Lower lobe of right lung (tissue), 2 donors: ENCODE results near the gene SPATA12. TPM values are rescaled to one million over a fixed set of nuclear protein-coding genes. Genes with fewer than 3 reads are reported as not detected.

Experiments used
- ATAC-seq, 2 donors: fragments of 200-7000 bp; cut with Tn5 transposase; one replicate each; pipeline ENCODE4 v1.9.1; 2020 to 2022; ENCODE audit warnings: mild to moderate bottlenecking in 2 of 2, moderate library complexity in 2 of 2
- DNase-seq: peaks from one replicate; pipeline ENCODE4 v3.0.0-alpha.2; 2020
- H3K27ac ChIP-seq: fragments of 200-600 bp; one replicate; pipeline ENCODE4 v1.8.0; 2022
- H3K27me3 ChIP-seq: fragments of 200-600 bp; one replicate; pipeline ENCODE4 v1.8.0; 2022; ENCODE audit warnings: low read depth
- H3K36me3 ChIP-seq: fragments of 200-600 bp; one replicate; pipeline ENCODE4 v1.8.0; 2022; ENCODE audit warnings: mild to moderate bottlenecking
- H3K4me1 ChIP-seq: fragments of 200-600 bp; one replicate; pipeline ENCODE4 v1.8.0; 2022
- H3K4me3 ChIP-seq: fragments of 200-600 bp; one replicate; pipeline ENCODE4 v1.8.0; 2022; ENCODE audit warnings: mild to moderate bottlenecking
- H3K9me3 ChIP-seq: fragments of 200-600 bp; one replicate; pipeline ENCODE4 v1.8.0; 2022
- intact Hi-C: fragments of 100-400 bp; cut with DNase I; formaldehyde crosslinking; loops from one replicate; pipeline ENCODE4 v1.11.0; 2022
- total RNA-seq: library from RNA; stranded (reverse); fragmentation: NEBNext Ultra II Directional; extraction: Animal tissue kit (Norgen Biotek cat#: 25700); gene quantifications from one replicate; pipeline ENCODE4 v1.2.1, GENCODE V29; 2021
- TF ChIP-seq, protein P1 (sequence below): fragments of 200-600 bp; IDR thresholded peaks from one replicate; pipeline ENCODE4 v1.8.0; 2022; ENCODE audit warnings: antibody characterized with exemption, mild to moderate bottlenecking
- donor health status: DM: no; HTN: yes; CAD: no; lungs with severe emphysema.

Gene SPATA12
- total RNA-seq, 1 donor from 2014 or later: 0.15 TPM

DNA sequence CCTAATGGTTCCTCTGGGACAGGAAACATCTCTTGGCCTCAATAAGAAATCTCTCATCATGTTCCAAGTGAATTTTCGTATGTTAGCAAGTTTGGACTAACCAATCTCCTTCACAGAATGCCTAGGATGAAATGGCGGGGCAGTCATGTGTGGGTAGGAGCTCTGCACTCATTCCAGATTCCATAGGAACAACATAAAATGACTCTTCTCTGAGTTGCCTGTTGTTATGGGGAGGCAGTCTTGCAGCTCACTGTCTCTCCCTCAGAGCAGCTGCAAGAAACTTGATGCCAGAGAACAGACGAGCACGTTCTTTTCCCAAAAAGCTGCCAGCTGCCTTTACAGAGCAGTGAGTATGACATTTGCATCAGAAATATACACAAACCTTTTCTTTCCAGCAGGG is 34.1 kb downstream of the SPATA12 start:
- Histone ChIP-seq H3K4me1 (no peaks in the 10 kb centered on the region), H3K4me3 (peak overlapping the region; percentile 11), H3K36me3 (no peaks in the 10 kb centered on the region), H3K27me3 (no peaks in the 10 kb centered on the region), H3K27ac (no peak overlapping the region), H3K9me3 (no peaks in the 10 kb centered on the region)
- no peak for ATAC-seq
- intact Hi-C loops: no loop called here
- no peak for DNase-seq
- TF ChIP-seq, protein P1, sequence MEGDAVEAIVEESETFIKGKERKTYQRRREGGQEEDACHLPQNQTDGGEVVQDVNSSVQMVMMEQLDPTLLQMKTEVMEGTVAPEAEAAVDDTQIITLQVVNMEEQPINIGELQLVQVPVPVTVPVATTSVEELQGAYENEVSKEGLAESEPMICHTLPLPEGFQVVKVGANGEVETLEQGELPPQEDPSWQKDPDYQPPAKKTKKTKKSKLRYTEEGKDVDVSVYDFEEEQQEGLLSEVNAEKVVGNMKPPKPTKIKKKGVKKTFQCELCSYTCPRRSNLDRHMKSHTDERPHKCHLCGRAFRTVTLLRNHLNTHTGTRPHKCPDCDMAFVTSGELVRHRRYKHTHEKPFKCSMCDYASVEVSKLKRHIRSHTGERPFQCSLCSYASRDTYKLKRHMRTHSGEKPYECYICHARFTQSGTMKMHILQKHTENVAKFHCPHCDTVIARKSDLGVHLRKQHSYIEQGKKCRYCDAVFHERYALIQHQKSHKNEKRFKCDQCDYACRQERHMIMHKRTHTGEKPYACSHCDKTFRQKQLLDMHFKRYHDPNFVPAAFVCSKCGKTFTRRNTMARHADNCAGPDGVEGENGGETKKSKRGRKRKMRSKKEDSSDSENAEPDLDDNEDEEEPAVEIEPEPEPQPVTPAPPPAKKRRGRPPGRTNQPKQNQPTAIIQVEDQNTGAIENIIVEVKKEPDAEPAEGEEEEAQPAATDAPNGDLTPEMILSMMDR: no peak

DNA sequence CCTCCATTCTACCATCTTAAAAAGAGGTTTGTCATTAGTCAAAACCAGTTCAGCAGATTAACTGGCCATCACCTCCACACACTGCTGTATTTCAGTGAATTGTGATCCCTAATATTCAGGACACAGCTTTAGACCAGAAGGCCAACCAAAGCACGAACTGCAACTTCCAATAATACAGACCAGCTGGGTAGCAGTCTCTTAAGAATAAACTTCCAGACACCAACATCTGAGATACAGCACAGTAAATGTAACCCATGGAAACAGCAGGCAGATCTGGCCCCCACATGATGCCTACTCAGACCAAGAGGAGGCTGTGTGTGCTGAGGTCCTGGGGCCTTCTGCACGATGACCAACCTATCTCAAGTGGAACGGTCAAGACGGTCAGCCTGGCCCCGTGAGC is 34.9 kb downstream of the SPATA12 start:
- TF ChIP-seq, protein P1: no peak
- no peak for DNase-seq
- ATAC-seq: no peak
- Histone ChIP-seq H3K27ac (no peak overlapping the region), H3K4me3 (no peak overlapping the region), H3K27me3 (no peaks in the 10 kb centered on the region), H3K4me1 (no peaks in the 10 kb centered on the region), H3K36me3 (no peaks in the 10 kb centered on the region), H3K9me3 (no peaks in the 10 kb centered on the region)
- intact Hi-C loops: no loop called here

DNA sequence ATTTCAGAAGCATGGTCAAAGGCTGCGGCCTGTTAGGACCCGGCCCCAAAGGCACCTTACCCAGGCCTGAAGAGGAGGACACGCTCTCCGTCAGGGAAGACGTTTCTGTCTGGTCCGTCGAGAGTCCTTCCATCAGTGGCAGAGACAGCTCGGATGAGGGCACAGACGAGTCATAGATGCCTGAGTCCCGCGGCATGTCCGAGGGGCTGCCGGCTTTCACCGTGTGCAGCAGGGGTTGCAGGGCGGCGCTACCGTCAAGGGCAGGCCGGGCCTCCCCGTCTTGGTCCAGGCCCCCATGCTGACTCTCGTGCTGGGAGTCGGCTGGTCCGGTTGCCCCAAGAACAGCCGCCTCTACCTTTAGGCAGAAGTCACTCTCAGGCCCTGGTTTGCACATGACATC is 37.1 kb downstream of the SPATA12 start:
- H3K36me3 ChIP-seq: no peaks in the 10 kb centered on the region
- H3K9me3 ChIP-seq: no peaks in the 10 kb centered on the region
- DNase-seq: no peak
- no peaks in the 10 kb centered on the region for H3K4me1 ChIP-seq
- no peak overlapping the region for H3K27ac ChIP-seq
- no peaks in the 10 kb centered on the region for H3K27me3 ChIP-seq
- intact Hi-C loops: no loop called here
- no peak overlapping the region for H3K4me3 ChIP-seq
- TF ChIP-seq, protein P1: no peak
- ATAC-seq: no peak

DNA sequence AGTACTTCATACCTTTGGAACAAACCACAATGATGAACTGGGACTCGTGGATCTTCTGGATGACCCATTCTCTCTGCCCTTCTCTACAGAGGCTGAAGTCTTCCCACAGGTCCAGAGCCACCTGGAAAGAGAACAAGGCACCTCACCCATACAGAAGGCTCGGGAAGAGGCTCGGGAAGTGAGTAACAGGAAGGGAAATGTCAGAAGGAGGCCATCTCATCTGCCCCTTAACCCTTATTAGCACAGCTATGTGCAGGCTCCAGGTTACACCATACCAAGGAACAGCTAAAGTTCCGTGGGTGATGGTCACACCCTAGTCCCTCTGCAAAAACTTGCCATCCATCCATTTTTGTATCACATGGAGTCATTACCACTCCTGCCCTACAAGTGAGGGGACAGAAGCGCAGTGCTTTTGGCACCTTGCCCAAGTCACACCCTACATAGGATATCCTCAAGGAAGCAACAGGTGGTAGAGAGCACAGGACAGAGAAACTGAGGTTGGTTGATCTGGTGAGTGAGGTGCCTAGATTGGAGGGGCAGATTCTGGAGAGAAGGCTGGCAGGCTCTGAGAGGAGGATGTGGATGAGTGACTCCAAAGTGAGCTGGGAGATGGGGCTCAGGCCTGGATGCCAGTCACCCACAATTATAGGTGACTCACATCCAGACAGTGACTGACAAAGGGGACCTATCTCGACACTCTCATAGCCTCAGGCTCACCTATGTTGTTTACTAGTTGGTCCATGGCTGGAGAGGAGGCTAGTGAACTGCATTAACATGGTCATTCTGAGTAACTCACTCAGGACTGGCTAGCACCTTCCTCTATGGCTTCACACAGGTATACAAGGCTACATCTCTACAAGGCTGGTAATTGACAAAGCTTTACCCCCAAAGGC is 38.2 kb downstream of the SPATA12 start:
- H3K27ac ChIP-seq: no peak overlapping the region
- no peak overlapping the region for H3K4me3 ChIP-seq
- no peak for ATAC-seq
- intact Hi-C loops: no loop called here
- TF ChIP-seq, protein P1: no peak
- no peaks in the 10 kb centered on the region for H3K4me1 ChIP-seq
- H3K9me3 ChIP-seq: no peaks in the 10 kb centered on the region
- DNase-seq: no peak
- no peaks in the 10 kb centered on the region for H3K36me3 ChIP-seq
- no peaks in the 10 kb centered on the region for H3K27me3 ChIP-seq

DNA sequence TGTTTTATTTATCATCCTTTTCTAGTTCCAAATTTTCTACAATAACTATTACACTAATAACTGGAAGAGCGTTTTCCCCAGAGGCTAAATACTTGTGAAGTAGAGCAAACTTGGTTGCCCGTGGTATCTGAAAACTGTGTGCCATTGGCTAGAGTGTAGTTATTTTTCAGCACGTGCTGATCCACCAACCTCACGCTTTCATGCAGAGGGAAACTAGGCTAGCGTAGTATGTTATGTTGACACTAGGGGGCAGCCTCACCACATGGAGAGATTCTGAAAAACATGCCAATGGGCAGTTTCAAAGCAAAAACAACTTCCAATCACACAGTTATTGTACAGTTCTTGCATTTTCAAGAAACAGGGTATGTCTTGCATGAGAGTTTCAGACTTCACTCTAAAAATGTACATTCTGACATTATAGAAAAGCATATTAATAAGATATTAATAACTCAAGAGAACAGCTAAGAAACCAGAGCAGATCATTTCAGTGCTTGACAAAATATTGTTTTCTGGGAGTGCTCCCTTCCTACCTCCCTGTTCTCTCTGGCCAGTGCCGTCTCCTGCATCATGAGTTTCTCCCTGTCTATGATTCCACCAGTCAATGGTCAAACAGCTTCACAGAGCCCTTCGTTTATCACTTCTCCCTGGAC is 39.7 kb downstream of the SPATA12 start:
- Histone ChIP-seq H3K36me3 (no peaks in the 10 kb centered on the region), H3K4me3 (no peak overlapping the region), H3K9me3 (no peaks in the 10 kb centered on the region), H3K4me1 (no peaks in the 10 kb centered on the region), H3K27ac (no peak overlapping the region), H3K27me3 (no peaks in the 10 kb centered on the region)
- TF ChIP-seq, protein P1: peak; percentile 87
- intact Hi-C loops: no loop called here
- DNase-seq: no peak
- peak; percentile 82 to 83 for ATAC-seq
